Measurements from ENCODE around the gene SPTBN2.

- TF ChIP-seq SUZ12 (IDR thresholded peaks at IDR 0.05) (no peak), SP1 (IDR thresholded peaks at IDR 0.05) (no peak), ZNF384 (IDR thresholded peaks at IDR 0.05) (no peak), FOXM1 (IDR thresholded peaks at IDR 0.05; ENCODE audit: borderline replicate concordance) (no peak), HDGF (IDR thresholded peaks at IDR 0.05; ENCODE audit: borderline replicate concordance) (no peak), BHLHE40 (IDR thresholded peaks at IDR 0.05; ENCODE audit: borderline replicate concordance) (no peak), CTBP1 (IDR thresholded peaks at IDR 0.05; ENCODE audit: borderline replicate concordance) (no peak), NFRKB (IDR thresholded peaks at IDR 0.05) (no peak)
Observed at GRCh38 chr11:66701432-66702240, 27.4 kb downstream of the SPTBN2 start.
